ENCODE data around the gene SNUPN. TPM values are rescaled to one million over a fixed set of nuclear protein-coding genes. Genes with fewer than 3 reads are reported as not detected.
A peak's percentile ranks its signal among the peaks of the same experiment; 100 is the strongest.
"Not testable (repeated sequence)": the region's sequence is repeated elsewhere in the genome, so short reads cannot be mapped to it uniquely, and the experiment has no call there.

Gene SNUPN
- total RNA-seq, 1 donor from 2014 or later: 18.9 TPM

DNA sequence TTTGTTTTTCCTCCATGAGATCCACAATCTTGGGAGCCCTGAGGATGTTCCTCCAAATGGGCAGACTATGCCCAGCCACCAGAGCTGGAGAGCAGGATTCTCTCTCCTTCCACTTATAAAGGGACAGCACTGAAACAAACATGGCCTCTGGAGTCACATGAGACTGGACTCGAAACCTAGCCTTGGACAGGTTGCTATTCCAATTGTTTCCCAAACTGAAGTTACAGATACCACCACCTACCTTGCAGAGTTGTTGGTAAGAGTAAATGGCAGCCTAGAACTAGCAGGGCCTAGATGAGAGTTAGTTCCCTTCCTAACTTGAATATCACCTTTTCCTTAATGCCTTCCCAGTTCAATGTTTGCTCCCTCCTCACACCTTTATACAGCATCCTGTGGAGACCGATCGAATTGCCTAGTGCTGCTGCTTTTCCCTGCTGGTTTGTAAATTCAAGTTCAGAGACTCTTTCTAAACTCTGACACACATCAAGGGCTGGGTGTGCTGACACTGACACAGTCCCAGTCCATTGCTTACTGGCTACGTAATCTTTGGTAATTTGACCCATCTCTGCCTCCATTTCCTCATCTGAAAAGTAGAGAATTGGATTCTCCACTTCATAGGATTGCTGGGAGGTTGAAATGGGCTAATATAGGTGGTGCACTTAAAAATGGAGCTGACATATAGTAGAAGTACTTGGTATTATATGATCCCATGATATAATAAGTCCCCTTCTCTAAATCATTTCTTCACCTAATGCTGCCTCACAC, 11.9 kb upstream of the SNUPN start:
- DNase-seq: no peak

GRCh38 chr15:75636026-75636425, 10.5 kb upstream of the SNUPN start:
- no peak for DNase-seq

- not testable (repeated sequence) for DNase-seq
Observed at GRCh38 chr15:75633922-75634321, 8.4 kb upstream of the SNUPN start.

GRCh38 chr15:75631935-75632334, 6.4 kb upstream of the SNUPN start:
- no peak for DNase-seq

GRCh38 chr15:75622505-75622904, 3.0 kb downstream of the SNUPN start:
- DNase-seq: no peak

- DNase-seq: peak; percentile 95
Observed at GRCh38 chr15:75620841-75621391, 4.6 kb downstream of the SNUPN start.

DNA sequence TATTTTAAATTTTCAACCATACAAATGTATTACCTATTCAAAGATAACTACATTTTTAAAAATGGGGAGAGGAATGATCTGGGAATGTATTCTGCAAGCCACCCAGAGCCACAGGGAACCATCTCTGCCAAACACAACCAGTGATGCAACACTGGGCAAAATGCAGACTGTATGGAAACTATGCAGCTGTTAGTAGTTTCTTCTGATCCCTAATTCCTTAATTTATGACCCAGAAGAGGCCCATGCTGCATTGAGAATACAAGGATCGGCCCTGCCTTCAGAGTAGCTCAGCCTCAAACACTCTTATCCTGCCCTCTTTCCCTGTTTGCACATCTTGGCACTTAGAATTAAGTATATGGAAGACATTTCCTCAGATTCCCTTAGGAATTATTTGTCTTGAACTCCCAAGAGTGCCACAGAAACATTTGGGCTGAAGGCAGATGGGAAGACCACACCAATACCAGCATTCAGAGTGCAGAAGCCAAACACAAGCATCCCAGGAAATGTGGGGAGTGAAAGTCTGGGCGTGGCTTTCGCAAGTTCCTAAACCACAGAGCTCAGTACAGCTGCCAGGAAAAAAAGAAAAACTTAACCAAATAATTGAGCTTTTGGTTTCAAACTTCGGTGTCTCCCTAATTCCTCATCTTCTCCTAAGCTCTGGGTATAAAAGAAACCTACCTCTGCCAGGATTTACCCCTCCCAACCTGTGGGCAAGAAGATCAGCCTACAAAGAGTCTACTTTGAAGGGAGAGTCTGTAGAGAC, 5.3 kb downstream of the SNUPN start:
- peak; percentile 97 for DNase-seq

DNA sequence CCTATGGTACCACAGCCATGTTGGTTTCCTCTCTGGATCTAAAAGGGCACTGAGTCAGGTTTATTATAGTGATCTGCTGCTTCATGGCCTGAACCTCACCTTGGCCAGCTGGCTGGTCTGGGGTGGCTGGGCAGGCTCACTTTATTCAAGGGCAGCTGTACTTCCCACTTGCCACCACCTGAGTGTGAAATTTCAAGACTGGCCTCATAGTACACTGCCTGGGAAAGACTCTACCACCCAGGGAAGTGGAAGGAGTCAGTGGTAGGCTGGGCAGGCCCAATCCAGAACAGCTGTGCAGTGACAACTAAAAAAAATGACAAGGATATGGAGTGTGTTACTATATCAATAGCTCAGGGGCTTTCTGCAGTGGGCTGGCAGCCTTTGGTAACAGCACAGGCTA, 8.8 kb downstream of the SNUPN start:
- DNase-seq: no peak

DNA sequence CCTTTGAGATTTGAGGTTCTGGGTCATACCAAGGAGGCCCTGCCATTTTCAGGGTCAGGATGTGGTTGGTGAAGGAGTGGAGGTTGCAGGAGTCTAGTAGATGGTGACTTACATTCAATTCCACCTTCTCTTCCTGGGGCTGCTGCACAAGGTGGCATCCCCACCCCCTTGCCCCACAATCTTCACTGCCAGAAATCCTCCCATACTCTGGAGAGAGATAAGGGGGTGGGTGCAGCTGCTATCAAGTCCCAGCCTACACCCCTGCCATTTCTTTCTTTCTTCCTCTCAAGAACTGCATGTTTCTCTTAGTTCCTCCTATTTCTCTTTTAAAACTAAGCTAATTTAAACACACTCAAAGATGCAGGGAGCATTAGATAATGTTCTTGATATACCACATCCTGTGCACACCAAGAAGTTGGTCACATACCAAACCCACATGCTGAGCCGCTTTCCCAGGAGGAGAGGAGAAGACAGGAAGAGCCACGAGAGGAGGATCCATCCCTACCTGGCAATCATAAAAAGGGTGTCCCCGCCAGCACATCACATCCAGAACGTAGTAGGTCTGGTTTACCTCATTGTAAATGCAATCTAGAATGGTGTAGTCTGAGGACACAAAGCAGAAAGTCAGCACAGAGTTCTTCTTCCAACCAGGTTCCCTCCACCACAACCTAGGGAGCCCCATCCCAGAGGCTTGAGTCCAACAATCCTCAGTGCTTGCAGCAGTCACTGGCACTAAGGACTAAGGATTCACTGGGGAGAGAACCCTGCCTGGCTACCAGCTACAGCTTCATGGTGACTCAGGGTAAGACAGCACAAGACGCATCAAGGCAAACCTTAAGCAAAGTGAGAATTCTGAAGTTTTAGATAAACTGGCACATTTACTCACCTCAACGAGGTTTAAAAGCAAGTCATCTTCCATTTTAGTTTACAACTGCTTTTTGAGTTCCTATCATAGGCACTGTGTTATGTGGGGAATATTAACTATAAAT, 18.5 kb downstream of the SNUPN start:
- DNase-seq: no peak

GRCh38 chr15:75606026-75606425, 19.5 kb downstream of the SNUPN start:
- no peak for DNase-seq

- no peak for DNase-seq
Observed at GRCh38 chr15:75599401-75599800, 26.1 kb downstream of the SNUPN start.

- DNase-seq: no peak
Observed at GRCh38 chr15:75598361-75598760, 27.2 kb downstream of the SNUPN start.

DNA sequence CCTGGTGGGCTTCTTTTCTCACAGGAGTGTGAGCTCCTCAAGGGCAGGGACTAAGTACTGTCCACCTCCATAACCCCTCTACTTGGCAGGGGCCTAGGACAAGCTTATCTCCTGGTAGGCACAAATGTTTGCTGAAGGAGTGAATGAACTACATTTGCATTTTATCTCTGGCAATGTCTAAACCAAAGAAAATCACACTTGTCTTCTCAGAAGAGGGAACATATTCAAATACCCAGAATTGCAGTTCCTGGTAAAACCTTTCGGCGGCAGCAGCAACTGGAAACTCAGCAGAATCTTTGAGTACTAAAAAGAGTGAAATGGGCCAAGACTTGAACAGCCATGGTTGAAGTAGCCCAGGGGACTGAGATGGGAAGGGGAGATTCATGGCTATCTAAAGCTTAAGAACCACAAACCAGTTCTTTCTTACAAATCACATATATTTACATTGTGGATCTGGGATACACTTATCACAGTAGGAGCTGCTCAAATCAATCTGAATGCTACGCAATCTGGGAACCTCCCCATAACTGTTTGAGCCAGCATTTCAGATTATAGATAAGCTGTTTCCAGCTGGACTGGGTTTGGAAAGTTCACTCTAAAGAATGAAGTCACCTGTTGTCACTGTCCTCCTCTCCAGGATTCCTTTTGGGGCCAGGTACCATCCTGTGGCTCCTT, 27.7 kb downstream of the SNUPN start:
- no peak for DNase-seq

GRCh38 chr15:75596703-75597345, 28.7 kb downstream of the SNUPN start:
- no peak for DNase-seq

DNA sequence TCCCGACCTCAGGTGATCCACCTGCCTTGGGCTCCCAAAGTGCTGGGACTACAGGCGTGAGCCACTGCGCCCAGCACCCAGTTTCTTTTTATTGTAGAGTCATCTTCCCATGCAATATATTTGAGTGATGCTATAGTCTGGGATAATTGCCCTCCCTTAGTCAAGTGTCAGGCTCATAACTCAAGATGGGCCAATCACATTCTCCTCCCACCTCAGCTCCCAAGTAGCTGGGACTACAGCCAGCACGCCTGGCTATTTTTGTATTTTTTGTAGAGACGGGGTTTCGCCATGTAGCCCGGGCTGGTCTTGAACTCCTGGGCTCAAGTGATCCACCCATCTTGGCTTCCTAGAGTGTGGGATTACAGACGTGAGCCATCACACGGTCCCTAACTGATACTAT, 31.2 kb downstream of the SNUPN start:
- no peak for DNase-seq

GRCh38 chr15:75591655-75592364, 33.7 kb downstream of the SNUPN start:
- no peak for DNase-seq

DNA sequence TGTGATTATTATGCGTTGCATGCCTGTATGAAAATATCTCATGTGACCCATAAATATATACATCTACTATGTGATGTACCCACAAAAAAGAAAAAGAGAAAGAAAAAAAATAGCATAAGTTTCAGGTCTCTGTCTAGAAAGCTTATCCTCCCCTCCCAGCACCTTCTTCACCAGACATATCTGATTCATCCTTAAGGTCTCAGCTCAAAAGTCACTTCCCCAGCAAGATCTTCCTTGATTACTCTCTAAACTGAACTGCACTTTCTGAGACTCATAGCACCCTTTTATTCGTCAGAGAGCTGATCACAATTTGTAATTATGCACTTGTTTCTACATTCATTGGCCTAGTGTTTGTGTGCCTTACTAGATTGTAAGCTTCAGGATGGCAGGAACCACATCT, 35.3 kb downstream of the SNUPN start:
- DNase-seq: no peak

DNA sequence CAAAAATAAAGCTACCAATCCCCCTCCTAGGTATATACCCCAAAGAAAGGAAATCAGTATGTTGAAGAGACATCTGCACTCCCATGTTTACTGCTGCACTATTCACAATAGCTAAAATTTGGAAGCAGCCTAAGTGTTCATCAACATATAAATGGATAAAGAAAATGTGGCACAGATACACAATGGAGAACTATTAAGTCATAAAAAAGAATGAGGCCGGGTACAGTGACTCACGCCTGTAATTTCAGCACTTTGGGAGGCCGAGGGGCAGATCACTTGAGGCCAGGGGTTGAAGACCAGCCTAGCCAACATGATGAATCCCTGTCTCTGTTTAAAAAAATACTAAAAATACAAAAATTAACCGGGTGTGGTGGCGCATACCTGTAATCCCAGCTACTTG, 36.5 kb downstream of the SNUPN start:
- no peak for DNase-seq

- DNase-seq: not testable (repeated sequence)
Observed at GRCh38 chr15:75586422-75586821, 39.1 kb downstream of the SNUPN start.

DNA sequence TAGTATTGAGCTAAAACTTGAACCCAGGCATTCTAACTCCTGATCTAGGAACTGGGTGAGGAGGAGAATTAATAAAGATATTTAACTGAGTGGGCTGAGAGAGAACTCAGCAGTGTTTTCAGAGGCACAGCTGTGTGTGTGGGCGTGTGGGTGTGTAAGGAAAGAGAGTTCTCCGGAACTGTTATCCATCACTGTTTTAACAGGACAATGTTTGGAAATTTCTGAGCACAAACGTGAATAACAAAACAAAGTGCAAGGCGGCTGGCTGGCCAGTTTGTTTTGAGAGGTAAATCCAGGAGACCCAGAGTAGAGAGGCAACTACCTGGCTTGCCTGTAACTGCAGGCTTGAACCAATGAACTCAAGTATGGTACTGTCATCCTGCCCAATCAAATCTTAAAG, 41.4 kb downstream of the SNUPN start:
- DNase-seq: no peak
